Cerebellar cortex (tissue), 1 donor: ENCODE data around the gene LRRC4C.

Source experiments
- DNase-seq: peaks from one replicate; pipeline ENCODE4 v3.0.0-alpha.2; 2015; ENCODE audit warnings: low spot score

Gene LRRC4C

DNA sequence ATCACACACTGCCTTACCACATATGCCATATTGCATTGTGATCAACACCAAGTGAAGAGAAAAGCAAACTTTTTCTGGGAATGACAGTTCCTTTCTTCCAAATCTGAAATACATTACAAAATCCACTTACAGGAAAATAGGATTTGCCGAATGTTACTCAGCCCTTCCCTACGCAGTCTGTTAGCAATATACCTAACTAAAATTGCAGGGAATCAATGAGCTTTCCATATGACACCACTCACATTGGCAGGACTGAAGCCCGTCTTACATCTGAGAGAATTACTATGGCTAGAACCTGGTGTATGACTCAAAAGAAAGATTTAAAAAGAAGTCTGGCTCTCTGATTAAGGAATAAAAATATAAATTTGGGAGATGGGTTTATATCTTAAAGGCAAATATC is 136.0 kb downstream of the LRRC4C start:
- DNase-seq = no peak

DNA sequence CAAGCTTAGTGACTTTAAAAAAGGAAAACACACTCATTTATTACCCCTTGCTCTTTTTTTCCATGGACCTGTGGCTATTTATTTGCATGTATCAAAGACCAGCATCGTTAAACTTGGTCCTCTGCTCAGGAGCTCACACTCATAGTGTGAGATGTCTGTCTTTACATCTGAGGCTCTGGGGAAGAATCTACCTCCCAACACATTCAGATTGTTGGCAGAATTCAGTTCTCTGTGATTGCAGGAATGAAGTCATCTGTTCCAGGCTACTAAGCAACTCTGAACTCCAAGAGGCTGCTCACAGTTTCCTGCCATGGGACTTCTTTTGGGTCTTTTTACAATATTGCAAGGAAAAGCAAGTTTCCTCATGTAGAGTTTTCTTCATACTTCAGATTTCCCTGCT is 138.8 kb downstream of the LRRC4C start:
- DNase-seq = no peak

DNA sequence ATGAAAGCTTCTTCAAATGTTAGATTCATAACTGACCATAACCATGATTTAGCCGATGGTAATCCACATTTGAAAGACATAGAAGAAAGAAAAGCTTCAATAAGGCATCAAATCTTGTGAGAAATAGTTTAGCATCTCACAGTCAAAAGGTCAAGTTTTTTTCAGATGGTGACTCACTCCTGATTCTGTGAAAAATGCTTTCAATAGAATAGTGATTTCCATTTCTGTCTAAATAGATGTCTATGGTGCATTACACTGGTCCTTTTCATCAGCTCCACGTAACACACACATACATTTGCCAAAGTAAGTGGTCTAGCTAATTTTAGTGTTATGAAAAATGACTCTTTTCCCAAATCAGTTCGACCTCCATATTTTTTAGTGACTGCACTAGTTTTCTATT is 139.2 kb downstream of the LRRC4C start:
- DNase-seq = no peak

DNA sequence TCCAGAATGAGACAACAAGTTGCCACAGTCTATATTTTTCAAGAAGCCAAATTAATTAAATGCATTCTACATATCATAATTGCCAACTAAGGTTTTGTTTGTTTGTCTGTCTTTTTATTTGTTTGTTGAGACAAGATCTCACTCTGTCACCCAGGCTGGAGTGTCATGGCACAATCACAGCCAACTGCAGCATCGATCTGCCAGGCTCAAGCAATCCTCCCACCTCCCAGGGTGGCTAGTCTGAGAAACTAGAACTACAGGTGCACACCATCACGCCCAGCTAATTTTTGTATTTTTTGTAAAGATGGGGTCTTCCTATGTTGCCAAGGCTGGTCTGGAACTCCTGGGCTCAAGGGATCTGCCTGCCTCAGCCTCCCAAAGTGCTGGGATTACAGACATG is 140.0 kb downstream of the LRRC4C start:
- DNase-seq = no peak

DNA sequence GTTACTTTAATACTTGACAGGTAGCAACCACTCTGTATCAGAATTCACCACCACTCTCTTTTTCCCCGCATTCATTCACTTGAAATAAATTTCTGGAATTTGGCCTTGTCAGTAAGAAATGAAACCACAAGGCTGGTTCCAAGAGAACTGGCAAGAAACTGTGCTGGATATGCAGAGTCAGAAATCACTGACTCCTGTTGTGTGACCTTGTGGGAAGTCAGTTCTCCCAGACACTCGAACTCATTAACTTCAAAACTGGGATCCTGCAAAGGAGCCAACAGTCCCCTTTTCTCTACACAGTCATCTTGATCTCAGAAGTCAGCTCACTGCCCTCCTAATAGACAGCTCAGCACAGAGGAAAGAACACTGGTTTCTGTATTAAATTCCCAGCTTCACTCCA is 142.7 kb downstream of the LRRC4C start:
- DNase-seq = peak; percentile 5

DNA sequence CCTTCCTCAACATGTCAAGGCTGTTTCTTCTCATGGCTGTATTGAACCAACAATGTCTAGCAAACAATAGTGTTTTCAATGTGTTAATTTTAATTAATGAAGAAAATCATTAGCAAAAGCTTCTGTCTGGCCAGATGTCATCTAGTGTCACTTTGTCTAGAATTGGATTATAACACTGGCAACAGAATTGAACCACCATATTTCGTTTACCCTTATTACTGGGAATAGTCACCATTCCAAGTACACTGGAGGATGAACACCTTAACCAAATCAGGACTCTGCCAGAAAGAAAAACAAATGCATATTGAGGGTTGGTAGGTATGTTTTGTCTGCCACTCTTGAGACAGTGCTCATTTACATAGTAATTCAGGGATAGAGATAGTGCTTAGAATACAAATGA is 146.2 kb downstream of the LRRC4C start:
- DNase-seq = no peak

DNA sequence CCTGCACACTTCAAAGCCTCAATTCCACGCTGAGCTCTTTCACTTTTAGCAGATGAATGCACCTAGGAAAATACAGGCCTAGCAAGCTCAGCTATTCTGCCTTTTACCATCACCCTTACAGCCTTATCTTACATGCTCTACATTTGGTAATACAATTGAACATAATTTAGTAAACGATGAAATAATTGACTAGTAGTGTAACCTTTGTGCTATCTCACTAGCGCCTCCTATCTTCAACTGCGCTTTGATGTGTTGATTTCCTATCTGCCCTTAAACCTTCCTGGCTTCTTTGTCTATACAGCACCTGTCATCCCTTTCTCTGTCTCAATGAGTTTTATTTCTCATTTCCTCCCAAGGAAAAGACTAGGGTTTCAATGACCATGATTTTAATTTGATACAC is 149.7 kb downstream of the LRRC4C start:
- no peak for DNase-seq

DNA sequence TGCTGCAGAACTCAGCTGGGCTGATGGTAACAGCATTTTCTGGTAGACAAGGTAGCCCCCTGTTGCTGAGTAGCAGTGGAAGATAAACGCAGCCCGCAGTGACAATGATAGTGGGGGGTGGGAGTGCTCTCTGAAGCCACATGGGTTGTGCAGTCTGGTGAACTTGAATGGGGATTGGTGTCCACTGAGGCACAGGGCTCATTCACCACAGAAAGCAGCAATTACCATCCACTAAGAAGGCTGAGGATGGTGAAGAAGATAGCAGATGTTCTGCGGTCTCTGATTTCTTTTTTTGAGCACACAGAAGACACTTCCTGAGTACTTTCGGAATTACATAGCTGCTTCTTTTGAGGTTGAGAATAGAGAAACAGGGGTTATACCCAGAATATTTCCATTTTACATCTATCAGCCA is 150.3 kb downstream of the LRRC4C start:
- DNase-seq = no peak

DNA sequence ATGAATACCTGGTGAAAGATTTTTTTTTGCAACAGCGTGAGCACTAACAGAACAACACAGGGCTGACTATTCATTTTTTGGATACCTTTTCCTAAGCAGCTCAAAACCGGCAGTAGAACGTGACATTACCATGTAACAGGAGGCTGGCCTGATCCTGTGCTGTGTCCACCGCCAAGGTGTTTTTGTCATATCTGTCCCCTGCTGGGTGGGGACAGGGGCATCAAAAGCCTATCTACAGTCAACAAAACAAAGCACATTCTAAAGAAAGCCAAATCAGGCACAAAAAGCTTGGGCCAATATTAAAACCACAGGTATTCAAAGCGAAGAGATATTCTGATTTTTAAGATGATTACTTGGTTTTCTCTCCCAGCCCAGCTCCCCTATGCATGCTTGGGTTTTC is 151.2 kb downstream of the LRRC4C start:
- no peak for DNase-seq

DNA sequence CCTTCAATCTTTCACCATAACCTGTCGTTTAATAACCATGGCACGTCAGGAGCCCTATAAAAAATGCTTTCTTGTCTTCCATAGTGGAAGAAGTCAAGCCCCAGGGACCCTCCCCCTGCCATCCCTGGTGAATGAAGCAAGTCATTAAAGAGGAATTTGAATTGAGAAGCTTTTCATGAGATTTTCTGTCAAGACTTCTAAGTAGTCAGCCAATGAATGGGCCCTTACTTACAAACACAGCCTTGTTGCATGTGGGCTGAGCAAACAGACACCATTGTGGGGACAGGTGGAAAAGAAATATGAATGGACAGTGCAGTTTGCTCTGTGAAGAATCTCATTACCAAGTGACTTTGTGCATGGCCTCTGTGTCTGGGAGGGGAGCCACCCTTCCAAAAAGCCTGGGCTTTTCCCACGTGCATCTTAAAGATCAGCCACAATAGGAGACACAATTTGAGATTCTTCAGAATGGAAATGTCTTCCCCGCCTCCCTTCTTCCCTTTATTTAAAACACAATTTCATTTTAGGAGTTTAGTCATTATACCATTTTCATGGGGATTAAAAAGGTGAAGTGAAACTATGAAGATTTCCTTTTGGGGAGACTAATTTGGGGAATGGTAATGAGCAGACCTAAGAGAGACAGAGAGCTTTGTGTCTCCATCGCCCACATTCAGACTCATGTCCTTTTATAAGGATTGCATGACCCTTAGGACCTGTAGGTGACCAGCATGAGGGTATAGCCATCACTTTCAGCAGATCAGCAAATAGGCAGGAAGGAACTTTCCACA is 152.0 kb downstream of the LRRC4C start:
- DNase-seq = no peak

DNA sequence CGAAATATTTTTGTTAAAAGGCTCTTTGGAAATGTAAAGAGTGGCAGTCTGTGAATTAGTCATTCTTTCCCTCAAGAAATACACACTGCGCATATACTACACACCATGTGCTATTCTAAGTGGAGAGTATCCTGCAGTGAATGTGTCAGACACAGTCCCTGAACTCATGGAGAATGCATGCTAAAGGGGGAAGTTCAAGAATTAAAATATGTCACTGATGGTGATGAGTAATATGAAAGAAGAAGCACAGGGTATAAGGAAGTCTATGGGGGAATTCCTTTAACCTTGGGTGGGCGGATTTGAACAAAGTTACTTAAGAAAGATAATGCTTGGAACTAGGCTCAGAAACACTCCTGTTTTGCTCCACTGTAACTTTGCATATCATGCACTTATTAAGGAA is 153.0 kb downstream of the LRRC4C start:
- no peak for DNase-seq

DNA sequence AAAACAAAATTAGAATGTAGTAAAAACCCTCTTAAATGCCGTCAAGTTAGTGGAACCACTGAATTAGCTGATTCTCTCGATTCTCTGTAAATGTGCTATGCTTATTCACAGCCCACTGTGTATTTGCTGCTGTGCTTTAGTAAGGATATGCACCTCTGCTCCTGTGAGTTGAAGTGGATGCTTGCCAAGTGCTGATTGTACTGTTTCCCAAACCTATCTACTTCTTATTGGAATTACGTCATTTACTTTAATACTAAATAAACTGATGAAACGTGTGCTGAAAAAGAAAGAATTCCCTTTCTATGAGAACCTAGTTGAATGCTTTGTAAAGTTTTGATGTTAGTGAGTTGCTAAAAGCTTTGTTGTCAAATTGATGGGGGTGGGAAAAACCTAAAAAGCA is 158.4 kb downstream of the LRRC4C start:
- no peak for DNase-seq

DNA sequence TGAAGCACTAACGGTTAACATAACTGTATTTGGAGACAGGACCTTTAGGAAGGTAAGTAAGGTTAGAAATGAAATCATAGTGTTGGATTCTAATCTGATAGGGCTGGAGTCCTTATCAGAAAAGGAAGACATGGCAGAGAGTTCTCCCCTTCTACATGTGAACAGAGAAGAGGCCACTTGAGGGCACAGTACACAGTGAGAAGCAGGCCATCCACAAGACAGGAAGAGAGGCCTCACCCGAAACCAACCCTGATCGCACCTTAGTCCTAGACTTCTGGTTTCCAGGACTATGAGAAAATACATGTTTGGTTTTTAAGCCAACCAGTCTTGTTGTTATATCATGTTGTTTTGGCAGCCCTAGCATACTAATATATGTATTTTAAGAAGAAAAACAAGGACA is 170.0 kb downstream of the LRRC4C start:
- no peak for DNase-seq

DNA sequence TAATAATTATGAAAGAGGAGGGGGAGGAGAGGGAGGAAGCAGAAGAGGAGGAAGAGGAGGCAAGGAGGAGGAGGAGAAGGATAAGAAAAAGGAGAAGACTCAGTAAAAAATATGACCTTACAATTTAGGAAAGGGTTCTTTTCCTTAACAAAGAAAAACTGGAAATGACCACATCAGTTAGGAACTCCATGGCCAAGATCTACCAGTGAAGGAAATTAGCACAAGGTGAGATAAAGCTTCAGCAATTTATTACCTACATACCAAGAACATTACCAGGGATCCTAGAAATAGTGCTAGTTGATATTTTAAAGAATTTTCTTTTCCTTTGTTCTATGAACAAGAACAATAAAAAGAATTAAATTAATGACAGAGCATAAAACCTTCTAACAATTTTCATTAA is 172.7 kb downstream of the LRRC4C start:
- no peak for DNase-seq

DNA sequence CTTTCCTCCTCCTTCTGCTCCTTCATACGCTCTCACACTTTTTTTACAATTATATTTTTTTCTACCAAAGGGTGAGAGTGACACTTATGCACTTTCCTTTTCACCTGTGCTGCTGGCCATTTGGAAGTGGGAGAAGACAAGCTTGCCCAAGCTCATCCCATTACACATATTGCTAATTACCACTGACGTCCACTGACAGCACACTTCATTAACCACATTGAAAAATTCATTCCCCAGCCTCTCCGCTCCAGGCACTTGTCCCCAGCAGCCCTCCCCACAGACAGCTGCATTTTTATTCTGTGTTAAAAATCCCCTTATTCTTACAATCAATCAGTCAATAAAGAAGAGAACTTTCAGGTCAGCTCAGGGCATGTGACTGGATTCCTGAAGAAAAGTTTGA is 175.1 kb downstream of the LRRC4C start:
- no peak for DNase-seq

DNA sequence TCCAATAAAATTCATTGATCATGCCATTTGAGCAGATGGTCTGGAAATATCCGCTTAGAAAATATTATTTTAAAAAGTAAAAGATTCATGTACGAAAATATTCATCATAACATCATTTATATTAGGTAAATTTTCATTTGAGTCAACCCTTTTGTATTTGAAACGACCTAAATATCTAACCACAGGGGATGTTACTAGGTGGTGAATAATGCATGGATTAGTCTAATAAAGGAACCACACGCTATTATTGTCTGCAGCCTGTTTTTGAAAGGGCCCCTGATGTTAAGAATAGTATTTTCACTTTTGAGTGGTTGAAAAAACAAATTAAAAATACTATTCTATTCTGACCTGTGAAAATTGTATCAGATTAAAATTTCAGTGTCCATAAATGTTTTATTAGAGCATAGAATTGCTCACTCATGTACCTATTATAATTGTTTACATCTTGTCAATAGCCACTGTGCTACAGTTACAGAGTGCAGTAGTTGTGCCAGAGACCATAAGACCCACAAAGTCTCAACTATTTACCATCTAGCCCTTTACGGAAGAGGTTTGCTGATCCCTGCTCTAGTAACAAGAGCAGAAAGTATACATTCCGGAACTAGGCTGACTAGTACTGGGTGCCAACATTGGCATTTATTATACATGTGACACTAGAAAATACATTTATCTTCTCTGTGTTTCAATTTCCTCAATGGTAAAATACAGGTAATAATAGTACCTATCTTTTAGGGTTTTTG is 176.1 kb downstream of the LRRC4C start:
- DNase-seq = no peak

DNA sequence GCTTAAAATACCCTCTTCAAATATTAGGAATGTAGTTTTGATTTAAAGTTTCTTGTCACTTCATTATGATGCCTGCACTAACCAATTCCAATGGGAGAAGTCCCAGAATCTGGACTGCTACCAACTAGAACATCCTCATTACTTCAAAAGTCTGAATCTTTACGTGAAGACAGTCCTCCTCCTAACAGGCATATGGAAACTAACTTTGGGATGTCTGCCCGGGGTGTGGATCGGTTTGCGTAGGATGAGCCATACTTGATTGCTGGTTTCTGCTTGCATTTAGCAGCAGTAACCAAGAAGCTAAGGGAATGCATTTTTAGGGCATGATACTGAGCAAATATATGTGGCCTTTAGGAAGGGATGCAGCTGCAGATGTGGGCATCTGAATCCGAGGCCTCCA is 177.1 kb downstream of the LRRC4C start:
- DNase-seq = no peak

DNA sequence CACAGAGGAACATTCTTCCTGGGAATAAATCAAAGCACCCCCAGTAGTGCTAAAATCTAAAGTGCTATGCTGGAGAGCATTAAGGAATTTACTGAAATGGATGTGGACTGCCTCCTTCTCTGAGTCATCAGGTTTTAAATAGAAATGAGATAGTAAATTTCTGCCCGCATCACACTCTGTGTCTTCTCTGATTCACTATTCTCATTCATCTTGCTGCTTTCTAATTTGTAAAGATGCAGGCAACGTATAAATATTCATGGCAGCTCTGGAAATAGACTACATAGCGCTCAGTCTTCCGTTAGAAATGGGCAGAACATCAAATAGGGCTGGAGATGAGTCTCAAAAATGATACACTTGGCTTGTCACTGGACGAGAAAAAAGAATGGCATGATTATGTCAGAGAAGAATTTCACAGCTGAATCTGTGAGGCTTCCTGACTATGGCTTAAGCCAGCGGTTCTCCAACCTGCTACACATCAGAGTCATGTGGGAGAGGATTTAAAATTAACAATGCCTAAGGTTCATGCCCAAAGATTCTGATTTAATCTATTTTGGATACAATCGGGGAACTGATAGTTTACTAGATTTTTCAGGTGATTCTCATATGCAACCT is 178.2 kb downstream of the LRRC4C start:
- DNase-seq = no peak

DNA sequence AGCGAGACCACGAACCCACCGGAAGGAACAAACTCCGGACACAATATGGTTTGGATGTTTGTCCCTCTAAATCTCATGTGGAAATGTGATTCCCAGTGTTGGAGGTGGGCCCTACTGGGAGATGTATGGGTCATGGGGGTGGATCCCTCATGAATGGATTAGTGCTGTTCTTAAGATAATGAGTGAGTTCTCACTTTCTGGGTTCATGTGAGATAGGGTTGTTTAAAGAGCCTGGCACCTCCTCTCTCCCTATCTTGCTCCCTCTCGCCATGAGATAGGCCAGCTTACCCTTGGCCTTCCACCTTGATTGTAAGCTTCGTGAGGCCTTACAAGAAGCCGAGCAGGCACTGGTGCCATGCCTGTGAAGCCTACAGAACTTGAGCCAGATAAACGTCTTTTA is 184.6 kb downstream of the LRRC4C start:
- DNase-seq = no peak

DNA sequence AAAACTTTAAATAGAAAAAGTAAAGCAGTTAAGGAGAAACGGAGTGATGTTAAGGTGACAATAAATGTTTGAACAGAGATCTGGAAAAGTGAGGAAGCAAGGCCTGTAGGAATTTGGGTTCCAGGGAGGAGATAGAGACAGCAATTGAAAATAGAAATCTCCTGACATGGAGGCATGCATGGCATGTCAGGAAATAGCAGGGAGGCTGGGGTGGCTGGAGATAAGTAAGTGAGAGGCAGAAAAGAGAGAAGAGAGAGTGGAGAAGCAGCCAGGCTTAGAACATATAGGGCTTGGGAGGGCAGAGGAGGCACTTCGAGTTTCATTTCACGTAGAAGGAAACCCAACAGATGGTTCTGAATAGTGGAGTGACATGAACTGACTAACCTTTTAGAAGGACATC is 185.5 kb downstream of the LRRC4C start:
- DNase-seq = no peak

DNA sequence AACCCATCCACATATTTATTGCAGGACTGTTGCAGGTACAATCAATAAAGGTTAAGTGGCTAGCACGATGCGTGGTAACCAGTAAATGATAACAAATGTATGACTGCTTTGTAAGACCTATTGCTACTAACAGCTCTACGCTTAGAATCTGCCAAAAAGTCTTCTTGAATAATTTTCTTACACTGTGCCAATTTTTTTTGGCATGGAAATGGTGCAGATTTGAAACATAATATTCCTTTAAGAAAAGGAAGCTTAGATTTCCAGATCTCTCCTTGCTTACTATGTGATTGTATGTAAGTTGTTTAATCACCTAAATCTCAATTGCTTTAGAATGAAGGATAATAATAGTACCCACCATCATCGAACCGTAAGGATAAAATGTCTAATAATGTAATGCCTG is 192.0 kb downstream of the LRRC4C start:
- no peak for DNase-seq

DNA sequence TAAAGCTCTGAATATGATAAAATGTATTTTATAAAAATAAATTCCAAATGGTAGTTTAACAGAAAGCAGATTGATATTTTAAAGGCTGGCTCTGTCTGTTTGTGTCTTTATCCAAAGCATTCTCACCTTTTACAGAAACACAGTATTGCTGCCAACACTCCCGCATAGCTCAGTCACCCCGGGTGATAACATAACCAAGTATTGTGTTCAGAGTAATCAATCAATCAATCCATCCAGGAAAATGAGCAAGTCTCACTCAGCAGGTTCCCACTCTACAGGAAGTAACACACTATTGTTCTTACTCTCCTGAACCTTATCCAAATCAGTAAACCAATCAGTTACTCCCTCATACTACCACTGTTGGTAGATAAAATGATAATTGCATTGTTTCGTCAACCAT is 203.4 kb downstream of the LRRC4C start:
- no peak for DNase-seq

DNA sequence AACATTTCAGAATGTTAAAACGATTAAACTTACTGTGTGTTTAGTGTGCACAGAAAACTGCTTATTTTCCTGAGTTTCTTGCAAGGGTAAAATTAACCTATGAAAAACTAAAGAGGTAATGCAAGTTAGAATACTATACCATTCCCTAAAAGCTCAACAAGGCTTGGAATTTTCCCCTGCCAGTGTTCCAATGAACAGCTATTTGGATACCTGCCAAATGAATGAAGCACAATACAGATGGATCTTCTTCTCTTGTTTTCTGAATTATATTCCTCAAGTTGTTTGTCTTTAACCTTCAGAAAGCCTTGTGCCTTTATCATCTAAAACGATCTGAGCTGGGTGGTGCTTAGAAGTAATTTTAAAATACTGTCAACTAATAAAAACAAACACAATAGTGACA is 204.5 kb downstream of the LRRC4C start:
- DNase-seq = peak; percentile 29
